GM19395 (cell line): Measurements from ENCODE around the gene USP11.
"Not testable (repeated sequence)": the region's sequence is repeated elsewhere in the genome, so short reads cannot be mapped to it uniquely, and the experiment has no call there.

Experiments used
- ATAC-seq: cut with Tn5 transposase; IDR thresholded peaks from one replicate; pipeline ENCODE4 v1.9.1; 2021; ENCODE audit warnings: mild to moderate bottlenecking, moderate library complexity; ENCODE audit not compliant: unreplicated experiment

Gene USP11

GRCh38 chrX:47244676-47245075, 11.9 kb downstream of the USP11 start:
- no peak for ATAC-seq

DNA sequence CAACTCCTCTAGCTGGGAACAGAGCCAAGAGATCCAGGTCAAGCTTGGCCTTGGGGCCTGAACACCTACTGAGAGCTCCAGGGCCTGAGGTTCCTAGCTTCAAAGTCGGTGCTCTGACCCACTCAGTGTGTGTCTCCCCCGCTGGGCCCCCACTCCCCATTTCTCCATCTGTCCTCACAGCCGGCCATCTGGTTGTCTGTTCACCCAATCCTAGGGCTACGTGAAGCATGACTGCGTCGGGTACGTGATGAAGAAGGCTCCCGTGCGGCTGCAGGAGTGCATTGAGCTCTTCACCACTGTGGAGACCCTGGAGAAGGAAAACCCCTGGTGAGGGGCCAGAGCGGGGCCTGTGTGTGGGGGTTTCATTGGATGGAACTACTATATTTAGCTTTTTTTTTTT, 12.3 kb downstream of the USP11 start:
- ATAC-seq = no peak

GRCh38 chrX:47247206-47247998, 14.6 kb downstream of the USP11 start:
- no peak for ATAC-seq

DNA sequence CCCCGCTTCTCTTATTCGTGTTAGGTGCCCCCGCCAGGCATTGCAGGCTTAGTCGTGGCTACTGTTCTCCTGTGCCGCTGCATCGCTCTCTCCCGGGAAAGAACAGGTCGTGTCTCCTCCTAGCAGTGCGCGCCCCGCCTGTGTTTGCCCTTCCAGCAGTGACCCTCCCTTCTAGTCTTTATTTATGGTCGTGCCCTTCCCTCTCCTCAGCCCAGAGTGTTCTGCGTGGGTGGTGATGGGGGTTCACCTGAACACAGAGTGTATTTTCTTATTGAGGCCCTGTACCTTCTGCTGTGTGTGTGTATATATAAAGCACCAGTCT, 15.2 kb downstream of the USP11 start:
- ATAC-seq = no peak

- ATAC-seq = no peak
Observed at GRCh38 chrX:47248576-47248975, 15.8 kb downstream of the USP11 start.

DNA sequence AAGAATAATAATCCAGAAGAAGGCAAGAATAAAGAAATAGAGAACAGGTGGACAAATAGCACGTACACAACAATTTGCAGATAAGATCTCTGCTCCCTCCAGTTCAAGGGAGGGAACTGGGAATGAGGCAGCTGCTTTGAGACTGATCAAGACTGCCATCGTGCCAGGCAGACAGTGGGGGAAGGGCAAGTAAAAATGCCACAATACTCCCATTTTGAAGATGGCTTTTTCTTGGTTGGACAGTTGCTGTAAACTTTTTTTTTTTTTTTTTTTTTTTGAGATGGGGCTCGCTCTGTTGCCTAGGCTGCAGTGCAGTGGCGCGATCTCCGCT, 17.2 kb downstream of the USP11 start:
- no peak for ATAC-seq

DNA sequence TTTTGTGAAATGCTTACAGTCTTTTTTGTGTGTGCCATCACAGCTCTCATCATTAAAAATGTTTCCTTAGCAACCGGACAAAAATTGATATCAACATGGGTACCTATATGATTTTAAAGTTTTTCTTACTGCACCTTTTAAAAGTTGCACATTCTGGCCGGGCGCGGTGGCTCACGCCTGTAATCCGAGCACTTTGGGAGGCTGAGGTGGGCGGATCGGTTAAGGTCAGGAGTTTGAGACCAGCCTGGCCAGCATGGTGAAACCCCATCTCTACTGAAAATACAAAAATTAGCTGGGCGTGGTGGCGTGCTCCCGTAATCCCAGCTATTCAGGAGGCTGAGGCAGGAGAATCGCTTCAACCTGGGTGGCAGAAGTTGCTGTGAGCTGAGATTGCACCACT, 24.8 kb downstream of the USP11 start:
- ATAC-seq = not testable (repeated sequence)

DNA sequence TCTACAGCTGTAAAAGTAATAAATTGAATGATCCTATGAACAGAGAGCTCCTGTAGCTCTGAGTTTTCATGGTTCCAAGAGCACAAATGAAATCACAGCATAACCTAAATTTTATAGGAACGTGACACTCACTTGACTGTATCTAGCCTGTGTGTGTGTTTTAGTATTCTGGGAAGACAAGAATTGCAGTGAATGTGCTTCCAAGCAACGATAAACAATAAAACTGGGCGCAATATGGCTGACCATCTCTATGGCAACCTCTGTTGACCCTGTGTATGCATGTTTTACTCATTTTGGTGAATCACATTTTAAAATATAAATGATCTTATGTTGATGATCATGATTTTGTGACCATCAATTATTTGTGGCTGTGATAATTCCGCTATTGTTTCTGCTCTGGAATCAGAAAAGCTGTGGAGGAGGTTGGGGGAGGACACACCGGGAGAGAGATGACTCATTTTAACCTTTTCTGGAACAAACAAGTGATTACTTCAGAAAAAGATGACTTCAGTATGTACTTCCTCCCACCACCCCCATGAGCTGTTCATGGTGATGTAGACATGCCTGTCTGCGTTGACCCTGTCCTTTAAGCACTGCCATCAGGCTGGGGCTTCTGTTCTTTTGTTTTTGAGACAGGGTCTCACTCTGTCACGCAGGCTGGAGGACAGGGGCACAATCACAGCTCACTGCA, 31.8 kb downstream of the USP11 start:
- no peak for ATAC-seq

GRCh38 chrX:47266643-47267042, 33.8 kb downstream of the USP11 start:
- no peak for ATAC-seq

- no peak for ATAC-seq
Observed at GRCh38 chrX:47272013-47272408, 39.2 kb downstream of the USP11 start.

DNA sequence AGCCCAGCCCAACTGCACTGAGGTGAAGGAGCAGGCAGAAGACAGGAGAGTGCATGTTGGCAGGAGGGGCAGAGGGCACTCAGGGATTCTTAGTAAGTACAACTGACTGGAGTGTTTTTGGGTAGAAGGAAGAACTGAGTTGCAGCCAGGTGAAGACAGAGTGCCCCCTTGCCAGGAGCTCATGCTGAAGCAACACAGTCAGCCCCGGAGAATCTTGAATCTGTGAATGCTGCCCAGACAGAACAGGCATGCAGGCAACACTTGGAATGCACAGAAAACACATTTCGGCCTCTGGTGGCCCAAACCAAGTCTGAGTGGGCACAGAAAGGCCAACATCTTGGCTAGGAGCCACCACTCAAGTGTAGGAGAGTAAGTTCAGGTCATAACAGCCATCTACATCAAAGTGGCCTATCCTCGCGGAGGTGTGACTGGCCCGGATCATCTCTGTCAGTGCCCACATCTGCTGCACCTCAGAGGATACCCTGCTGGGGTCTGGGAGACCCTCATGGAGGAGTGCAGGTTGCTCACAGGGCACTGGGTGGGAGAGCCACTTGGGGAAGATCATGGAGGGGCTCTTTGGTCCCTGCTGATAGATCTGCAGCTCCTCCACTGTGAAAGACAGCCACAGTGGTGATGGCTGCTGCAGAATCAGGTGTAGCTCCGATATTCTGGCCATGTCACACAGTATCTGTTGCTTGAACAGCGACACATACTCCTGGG, 40.4 kb downstream of the USP11 start:
- no peak for ATAC-seq

GRCh38 chrX:47278691-47279090, 45.9 kb downstream of the USP11 start:
- no peak for ATAC-seq

DNA sequence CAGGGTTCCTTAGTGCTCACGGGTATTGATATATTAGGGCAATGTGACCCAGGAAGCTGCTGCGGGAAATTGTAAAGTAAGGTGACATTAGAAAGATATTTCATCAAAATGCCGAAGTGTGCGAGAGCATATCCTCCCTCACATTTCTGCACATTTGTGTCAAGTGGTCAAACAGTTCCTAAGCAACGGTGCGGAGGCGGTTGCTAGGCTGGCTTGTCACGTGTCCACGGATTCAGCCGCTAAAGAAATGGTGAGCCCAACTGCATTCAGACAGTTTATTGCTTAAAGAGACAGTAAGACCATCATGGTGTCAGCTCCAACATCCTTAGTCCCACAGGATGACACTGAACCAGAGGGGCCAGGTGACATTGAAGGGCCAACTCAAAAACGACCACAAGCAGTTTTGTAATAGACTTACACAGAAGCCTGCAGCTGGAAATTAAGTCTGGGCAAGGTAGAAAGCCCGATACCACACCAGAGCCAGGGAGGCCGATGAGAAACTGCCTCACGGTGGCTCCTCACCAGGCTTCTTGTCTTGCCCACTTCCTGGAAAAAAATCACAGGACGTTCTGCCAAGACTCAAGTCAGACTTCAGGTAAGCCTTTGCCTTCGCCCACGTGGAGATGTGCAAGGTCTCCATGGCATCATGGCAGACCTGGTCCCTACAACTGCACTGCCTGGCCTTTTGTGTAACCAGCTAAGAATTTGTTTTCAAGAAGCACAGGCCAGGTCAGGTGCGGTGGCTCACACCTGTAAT, 50.4 kb downstream of the USP11 start:
- no peak for ATAC-seq

- ATAC-seq = not testable (repeated sequence)
Observed at GRCh38 chrX:47284616-47285015, 51.8 kb downstream of the USP11 start.

- ATAC-seq = no peak
Observed at GRCh38 chrX:47285836-47286320, 53.1 kb downstream of the USP11 start.

DNA sequence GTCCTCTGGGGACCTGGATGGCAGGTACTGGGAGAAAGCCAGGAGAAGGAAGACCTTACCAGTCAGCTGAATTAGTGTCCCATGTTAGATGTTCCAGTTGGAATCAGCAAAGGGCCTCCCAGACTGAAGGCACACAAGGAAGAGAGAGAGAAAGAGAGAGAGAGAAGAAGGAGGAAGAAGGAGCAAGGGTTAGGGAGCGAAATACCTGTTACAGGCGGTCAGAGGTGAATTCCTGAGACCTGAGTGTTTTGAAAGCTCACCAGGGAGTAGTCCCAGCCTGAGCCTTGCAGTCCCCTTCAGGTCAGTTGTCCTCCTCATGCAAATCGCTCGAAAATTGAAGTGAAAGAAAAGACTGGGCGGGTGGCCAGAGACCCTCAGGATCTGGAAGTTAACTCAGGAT, 60.3 kb downstream of the USP11 start:
- ATAC-seq = no peak

GRCh38 chrX:47296766-47297365, 64.1 kb downstream of the USP11 start:
- no peak for ATAC-seq

GRCh38 chrX:47297874-47298273, 65.1 kb downstream of the USP11 start:
- ATAC-seq = no peak
